Measurements from ENCODE around the gene CYB5B. TPM values are rescaled to one million over a fixed set of nuclear protein-coding genes. Genes with fewer than 3 reads are reported as not detected.
"Not testable (repeated sequence)": the region's sequence is repeated elsewhere in the genome, so short reads cannot be mapped to it uniquely, and the experiment has no call there.

The CYB5B gene
- polyA plus RNA-seq, 1 donor (not counting 4 experiments of a cell fraction or from before 2014, with no cell fraction given), result 287 TPM

DNA sequence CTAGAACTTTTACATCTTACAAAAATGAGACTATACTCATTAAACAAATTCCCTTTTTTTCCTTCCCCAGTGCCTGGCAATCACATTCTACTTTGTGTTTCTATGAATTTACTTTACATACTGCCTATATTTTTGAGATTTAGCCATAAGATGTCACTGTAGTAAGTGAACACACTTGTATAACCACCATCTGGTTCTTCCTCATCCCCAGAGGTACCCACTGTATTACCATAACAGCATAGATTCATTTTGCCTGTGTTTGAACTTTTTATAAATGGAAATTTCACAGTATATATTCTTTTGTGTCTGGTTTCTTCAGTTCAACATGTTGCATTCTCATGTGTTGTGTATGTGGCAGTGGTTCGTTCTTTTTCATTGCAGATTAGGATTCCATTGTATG lies 15.8 kb downstream of the CYB5B start:
- no peaks in the 10 kb centered on the region for H3K9me3 ChIP-seq (ENCODE audit: control insufficient read depth, low read depth, low read length)
- H3K27me3 ChIP-seq (ENCODE audit: control insufficient read depth, extremely low read depth, insufficient read depth, low read length), result no peaks in the 10 kb centered on the region
- peaks cover 3% of the 10 kb centered on the region for H3K9me1 ChIP-seq (ENCODE audit: control insufficient read depth, extremely low read depth, insufficient read depth, low read length)
- FAIRE-seq (no peak), DNase-seq (ENCODE audit: low read depth, low spot score) (no peak)
- no peak for TF ChIP-seq EZH2 (IDR thresholded peaks at IDR 0.05; ENCODE audit: low read length)
- TF ChIP-seq, protein P1, sequence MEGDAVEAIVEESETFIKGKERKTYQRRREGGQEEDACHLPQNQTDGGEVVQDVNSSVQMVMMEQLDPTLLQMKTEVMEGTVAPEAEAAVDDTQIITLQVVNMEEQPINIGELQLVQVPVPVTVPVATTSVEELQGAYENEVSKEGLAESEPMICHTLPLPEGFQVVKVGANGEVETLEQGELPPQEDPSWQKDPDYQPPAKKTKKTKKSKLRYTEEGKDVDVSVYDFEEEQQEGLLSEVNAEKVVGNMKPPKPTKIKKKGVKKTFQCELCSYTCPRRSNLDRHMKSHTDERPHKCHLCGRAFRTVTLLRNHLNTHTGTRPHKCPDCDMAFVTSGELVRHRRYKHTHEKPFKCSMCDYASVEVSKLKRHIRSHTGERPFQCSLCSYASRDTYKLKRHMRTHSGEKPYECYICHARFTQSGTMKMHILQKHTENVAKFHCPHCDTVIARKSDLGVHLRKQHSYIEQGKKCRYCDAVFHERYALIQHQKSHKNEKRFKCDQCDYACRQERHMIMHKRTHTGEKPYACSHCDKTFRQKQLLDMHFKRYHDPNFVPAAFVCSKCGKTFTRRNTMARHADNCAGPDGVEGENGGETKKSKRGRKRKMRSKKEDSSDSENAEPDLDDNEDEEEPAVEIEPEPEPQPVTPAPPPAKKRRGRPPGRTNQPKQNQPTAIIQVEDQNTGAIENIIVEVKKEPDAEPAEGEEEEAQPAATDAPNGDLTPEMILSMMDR (optimal IDR thresholded peaks at IDR 0.05 in 1 of 3, IDR thresholded peaks at IDR 0.05 in 1 of 3, conservative IDR thresholded peaks at IDR 0.05 in 1 of 3; ENCODE audit: extremely low read depth in 1 of 3, insufficient read depth in 2 of 3, low read length in 3 of 3), result no peak
- dilution Hi-C loops (cut with MboI; ENCODE audit: extremely low pct_ligation_motif_present, low sequenced_read_pairs), result no loop called here
- H4K20me1 ChIP-seq (ENCODE audit: control insufficient read depth, extremely low read depth, insufficient read depth, low read length), result no peaks in the 10 kb centered on the region
- H3K9ac ChIP-seq (ENCODE audit: control insufficient read depth, extremely low read depth, insufficient read depth, low read length), result no peak overlapping the region
- H3K4me3 ChIP-seq (ENCODE audit: control insufficient read depth in 2 of 3, extremely low read depth in 1 of 3, insufficient read depth in 2 of 3, low read depth in 1 of 3, low read length in 3 of 3), result no peak overlapping the region
- peaks cover 86% of the 10 kb centered on the region for H3K79me2 ChIP-seq (ENCODE audit: control insufficient read depth, insufficient read depth, low read length)
- H2AFZ ChIP-seq (ENCODE audit: control insufficient read depth, low read length), result no peak overlapping the region
- peaks cover 30% of the 10 kb centered on the region for H3K4me1 ChIP-seq (ENCODE audit: control insufficient read depth, extremely low read depth, insufficient read depth, low read length)
- H3K27ac ChIP-seq (ENCODE audit: control insufficient read depth, insufficient read depth, low read length), result no peak overlapping the region
- H3K36me3 ChIP-seq (ENCODE audit: control insufficient read depth in 2 of 2, extremely low read depth in 1 of 2, insufficient read depth in 2 of 2, low read length in 2 of 2), result peaks cover 1 to 5% of the 10 kb centered on the region in 2 experiments
- H3K4me2 ChIP-seq (ENCODE audit: control insufficient read depth, extremely low read depth, insufficient read depth, low read depth, low read length), result no peak overlapping the region

DNA sequence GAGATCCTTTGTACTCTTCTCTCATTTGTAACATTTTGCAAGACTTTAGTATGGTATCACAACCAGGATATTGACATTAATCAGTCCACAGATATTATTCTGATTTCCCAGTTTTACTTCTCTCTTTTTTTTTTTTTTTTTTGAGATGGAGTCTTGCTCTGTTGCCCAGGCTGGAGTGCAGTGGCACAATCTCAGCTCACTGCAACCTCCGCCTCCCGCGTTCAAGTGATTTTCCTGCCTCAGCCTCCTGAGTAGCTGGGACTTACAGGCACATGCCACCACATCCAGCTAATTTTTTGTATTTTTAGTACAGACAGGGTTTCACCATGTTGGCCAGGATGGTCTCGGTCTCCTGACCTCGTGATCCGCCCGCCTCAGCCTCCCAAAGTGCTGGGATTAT lies 16.6 kb downstream of the CYB5B start:
- H4K20me1 ChIP-seq (ENCODE audit: control insufficient read depth, extremely low read depth, insufficient read depth, low read length); H3K27me3 ChIP-seq (ENCODE audit: control insufficient read depth, extremely low read depth, insufficient read depth, low read length); H3K9me1 ChIP-seq (ENCODE audit: control insufficient read depth, extremely low read depth, insufficient read depth, low read length); H3K4me3 ChIP-seq (ENCODE audit: control insufficient read depth in 2 of 3, extremely low read depth in 1 of 3, insufficient read depth in 2 of 3, low read depth in 1 of 3, low read length in 3 of 3); H2AFZ ChIP-seq (ENCODE audit: control insufficient read depth, low read length); dilution Hi-C loops (cut with MboI; ENCODE audit: extremely low pct_ligation_motif_present, low sequenced_read_pairs); H3K4me2 ChIP-seq (ENCODE audit: control insufficient read depth, extremely low read depth, insufficient read depth, low read depth, low read length); FAIRE-seq; H3K9ac ChIP-seq (ENCODE audit: control insufficient read depth, extremely low read depth, insufficient read depth, low read length); H3K9me3 ChIP-seq (ENCODE audit: control insufficient read depth, low read depth, low read length); H3K27ac ChIP-seq (ENCODE audit: control insufficient read depth, insufficient read depth, low read length); H3K36me3 ChIP-seq (ENCODE audit: control insufficient read depth in 2 of 2, extremely low read depth in 1 of 2, insufficient read depth in 2 of 2, low read length in 2 of 2); DNase-seq (ENCODE audit: low read depth, low spot score): not testable (repeated sequence)
- H3K4me1 ChIP-seq (ENCODE audit: control insufficient read depth, extremely low read depth, insufficient read depth, low read length), result peaks cover 23% of the 10 kb centered on the region
- H3K79me2 ChIP-seq (ENCODE audit: control insufficient read depth, insufficient read depth, low read length), result peaks cover 83% of the 10 kb centered on the region
